HG02678 (cell line): ENCODE measurements around the gene MTFP1.

Experiments
- ATAC-seq: cut with Tn5 transposase; IDR thresholded peaks from one replicate; pipeline ENCODE4 v1.9.1; 2021; ENCODE audit warnings: mild to moderate bottlenecking, moderate library complexity; ENCODE audit not compliant: unreplicated experiment

The MTFP1 gene

GRCh38 chr22:30424534-30425326, 838 bp upstream of the MTFP1 start:
- no peak for ATAC-seq

- ATAC-seq, result no peak
Observed at GRCh38 chr22:30425327-30425615, 297 bp upstream of the MTFP1 start.

GRCh38 chr22:30426388-30427353, 1.1 kb downstream of the MTFP1 start:
- ATAC-seq, result no peak

GRCh38 chr22:30427871-30428270, 2.3 kb downstream of the MTFP1 start:
- no peak for ATAC-seq

- ATAC-seq, result no peak
Observed at GRCh38 chr22:30429887-30430286, 4.3 kb downstream of the MTFP1 start.

GRCh38 chr22:30430933-30431332, 5.4 kb downstream of the MTFP1 start:
- no peak for ATAC-seq

- ATAC-seq, result no peak
Observed at GRCh38 chr22:30432096-30432495, 6.5 kb downstream of the MTFP1 start.

- ATAC-seq, result no peak
Observed at GRCh38 chr22:30432520-30432919, 7.0 kb downstream of the MTFP1 start.

GRCh38 chr22:30433227-30433626, 7.7 kb downstream of the MTFP1 start:
- no peak for ATAC-seq

GRCh38 chr22:30433773-30434172, 8.2 kb downstream of the MTFP1 start:
- no peak for ATAC-seq

- ATAC-seq, result no peak
Observed at GRCh38 chr22:30434843-30435242, 9.3 kb downstream of the MTFP1 start.

GRCh38 chr22:30435674-30436126, 10.1 kb downstream of the MTFP1 start:
- no peak for ATAC-seq

- ATAC-seq, result no peak
Observed at GRCh38 chr22:30436196-30436595, 10.6 kb downstream of the MTFP1 start.

GRCh38 chr22:30438559-30438958, 13.0 kb downstream of the MTFP1 start:
- ATAC-seq, result no peak

GRCh38 chr22:30439226-30439625, 13.7 kb downstream of the MTFP1 start:
- ATAC-seq, result no peak

- no peak for ATAC-seq
Observed at GRCh38 chr22:30439836-30440235, 14.3 kb downstream of the MTFP1 start.

GRCh38 chr22:30441088-30441487, 15.5 kb downstream of the MTFP1 start:
- no peak for ATAC-seq

GRCh38 chr22:30444632-30445437, 19.3 kb downstream of the MTFP1 start:
- no peak for ATAC-seq

GRCh38 chr22:30445438-30446145, 20.0 kb downstream of the MTFP1 start:
- no peak for ATAC-seq

GRCh38 chr22:30447656-30448055, 22.1 kb downstream of the MTFP1 start:
- no peak for ATAC-seq
